Raji (cell line): ENCODE data around the gene UROS.

ENCODE experiments used
- POLR2A ChIP-seq: IDR thresholded peaks from 2 replicates; pipeline ENCODE4 v1.6.1; 2011; ENCODE audit warnings: low read depth, low read length, control low read depth; ENCODE audit not compliant: insufficient read depth

UROS gene

DNA sequence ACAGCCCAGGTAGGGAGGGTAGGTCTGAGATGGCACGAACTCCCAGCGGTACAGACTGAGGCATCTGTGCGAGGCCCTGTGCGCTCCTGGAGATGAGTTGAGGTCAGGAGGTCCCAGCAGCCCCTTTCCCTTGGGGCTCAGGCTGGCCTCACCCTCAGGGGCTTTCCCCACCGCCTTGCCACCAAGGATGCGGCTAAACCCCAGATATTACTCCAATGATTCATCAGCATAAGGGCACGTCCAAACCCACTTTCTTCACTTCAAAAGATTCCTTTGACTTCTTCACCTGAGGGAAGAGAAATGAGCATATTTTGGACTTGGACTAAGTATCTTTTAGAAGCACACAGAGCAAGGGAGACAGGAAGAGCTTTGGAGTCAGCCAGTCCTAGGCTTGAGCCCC is 20.3 kb downstream of the UROS start:
- no peak for TF ChIP-seq POLR2A

DNA sequence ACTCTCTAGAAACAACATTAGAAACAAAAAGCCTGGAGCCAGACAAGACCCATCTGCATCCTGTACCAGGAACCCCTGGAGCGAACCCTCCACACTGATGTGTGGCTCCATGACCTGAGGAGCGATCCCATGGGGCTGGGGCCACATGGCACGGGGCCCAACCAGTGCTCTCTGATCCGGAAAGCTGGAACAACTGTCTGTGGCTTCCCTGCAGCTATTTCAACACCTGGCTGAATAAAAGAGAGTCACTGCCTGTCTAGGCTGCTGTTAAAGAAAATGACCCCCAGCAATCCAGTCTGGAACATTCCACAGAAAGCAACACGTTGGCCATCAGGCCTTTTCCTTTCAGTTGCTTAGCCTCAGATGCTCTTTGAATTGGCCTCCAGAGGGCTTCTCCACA is 20.9 kb downstream of the UROS start:
- TF ChIP-seq POLR2A = no peak

DNA sequence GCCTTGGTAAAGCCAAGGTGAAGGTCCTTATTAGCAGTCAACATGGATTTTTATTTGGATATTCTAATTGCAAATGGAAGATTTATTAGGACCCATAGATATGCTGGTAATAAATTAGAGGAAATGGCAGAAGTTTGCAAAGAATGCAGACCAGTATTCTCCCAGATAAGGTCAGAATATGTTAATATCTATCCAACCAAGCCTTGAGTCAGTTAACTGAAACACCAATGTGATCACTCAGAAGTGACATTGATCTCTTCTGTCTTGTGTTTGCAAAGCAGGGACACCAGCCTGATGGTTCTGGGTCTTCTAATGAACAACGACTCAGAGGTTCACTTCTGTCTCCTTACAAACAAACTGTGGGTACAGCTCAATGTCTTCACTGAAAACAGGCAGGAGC is 21.5 kb downstream of the UROS start:
- TF ChIP-seq POLR2A = no peak

DNA sequence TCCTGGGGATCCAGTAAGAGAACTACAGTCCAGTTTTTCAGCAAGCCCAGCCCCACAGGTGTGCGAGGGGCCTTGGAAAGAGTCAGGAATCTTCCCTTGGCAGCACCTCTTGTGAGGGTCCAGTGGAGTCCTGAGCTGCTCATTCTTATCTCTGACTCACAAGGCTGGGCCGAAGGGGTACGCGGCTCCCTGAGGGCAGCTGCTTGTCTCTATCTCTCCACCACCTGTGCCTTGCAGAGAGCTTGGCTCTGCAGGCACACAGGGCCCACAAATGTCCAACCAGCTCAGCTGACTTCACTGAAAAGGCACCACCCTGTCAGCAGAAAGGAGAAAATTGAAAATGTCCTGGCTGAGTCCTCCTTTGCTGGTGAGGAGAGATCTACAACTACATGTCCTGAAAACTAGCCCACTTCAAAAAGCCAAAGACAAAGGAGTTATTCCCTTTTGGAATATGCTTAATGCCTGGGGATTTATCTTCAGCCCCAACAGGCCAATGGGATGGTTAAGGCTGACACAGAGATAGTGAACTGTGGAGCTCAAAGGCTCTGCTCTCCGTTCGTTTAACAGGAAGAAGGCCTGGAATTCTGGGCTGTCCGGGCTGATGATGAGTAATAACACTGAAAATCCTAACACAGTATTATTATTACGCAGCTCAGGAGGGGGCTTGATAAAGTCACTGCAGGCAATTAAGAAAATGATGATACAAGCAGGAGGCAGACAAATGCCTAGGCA is 23.4 kb downstream of the UROS start:
- TF ChIP-seq POLR2A = no peak

DNA sequence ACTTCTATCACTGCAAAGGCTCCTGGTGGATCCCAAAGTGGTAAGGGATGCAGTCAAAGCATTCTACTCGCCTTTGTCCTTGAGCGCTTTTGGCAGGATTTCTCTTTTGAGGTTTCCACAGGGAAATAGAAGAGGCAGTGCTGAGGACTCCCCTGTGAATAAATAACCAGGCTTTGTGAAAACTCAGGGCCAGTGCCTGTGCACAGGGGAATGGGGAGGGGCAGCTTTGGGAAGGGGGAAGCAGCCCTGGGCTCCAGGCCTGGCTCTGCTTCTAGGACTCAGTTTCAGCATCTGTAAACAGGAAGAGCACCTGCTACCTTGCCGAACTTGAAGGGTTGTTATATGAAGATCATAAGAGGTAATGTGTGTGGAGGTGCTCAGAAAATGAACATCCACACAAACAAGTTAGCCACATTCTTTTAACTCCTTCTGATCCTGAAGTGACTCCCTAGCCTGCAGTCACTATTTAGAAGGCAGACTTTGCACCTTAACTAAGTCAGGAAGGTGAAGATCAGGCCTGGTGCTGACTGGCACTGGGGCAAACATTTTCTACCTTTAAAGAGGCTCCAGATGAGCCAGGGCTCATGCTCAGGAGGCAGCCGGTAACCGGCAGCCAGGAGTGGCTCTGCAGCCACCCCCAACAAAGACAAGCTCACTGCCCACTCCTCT is 24.9 kb downstream of the UROS start:
- TF ChIP-seq POLR2A = no peak

DNA sequence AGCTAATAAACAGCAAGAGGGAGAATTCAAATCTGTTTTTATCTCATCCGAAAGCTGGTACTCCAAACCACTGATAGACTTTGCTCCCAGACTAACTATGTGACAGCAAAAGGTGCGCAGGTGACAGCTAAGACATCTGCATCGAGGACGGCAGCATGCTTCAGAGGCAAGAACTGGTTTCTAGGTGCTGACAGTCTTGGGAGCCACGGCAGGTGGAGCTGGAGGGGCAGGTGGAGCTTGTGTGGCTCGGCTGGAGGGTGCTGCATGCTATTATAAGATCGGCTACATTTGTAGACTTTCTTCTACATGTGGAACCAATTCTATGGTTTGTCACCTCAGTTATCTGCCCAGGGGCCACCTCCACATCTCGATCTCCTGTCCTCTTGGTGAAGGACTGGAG is 25.6 kb downstream of the UROS start:
- no peak for TF ChIP-seq POLR2A

DNA sequence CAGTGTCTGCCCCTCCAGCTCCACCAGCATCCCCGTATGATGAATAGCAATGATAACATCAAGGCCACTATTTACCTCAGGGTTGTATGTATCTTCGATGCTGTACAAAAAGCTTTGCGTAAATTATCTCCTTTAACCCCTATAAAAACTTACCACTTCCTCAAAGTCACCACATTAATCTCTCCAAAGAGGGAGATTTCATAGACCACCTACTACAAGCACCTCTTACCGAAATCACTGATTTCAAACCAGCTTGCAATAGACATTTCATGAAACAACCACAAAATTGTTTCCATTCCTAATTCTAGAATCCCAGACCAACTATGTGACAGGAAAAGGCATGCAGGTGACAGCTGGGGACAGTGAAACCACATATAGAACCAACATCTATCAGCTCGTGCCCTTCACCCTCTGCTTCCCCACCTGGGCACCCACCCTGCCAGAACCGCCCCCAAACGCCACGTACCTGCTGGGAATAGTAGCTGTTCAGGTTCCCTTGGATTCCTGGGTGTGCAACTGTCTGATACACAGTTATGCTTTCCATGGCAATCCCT is 27.3 kb downstream of the UROS start:
- TF ChIP-seq POLR2A = no peak

DNA sequence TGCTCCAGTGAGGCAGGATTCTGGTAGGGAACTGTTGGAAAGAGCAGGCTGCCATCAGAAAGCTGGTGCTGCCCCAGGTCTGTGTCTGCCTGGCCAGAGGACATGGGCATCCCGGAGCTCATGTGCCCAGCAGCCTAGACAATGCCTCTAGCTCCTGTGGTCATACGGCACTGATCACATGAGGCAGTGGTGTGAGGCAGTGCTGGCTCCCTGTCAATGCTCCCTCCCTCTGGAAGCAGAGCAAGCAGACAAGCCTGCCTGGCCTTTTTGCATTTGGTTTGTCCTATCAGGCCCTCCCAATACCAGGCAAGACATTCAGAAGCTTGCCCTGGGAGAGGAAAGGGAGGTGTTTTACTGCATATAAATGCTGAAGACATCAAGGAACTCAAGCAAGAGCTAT is 27.9 kb downstream of the UROS start:
- no peak for TF ChIP-seq POLR2A

DNA sequence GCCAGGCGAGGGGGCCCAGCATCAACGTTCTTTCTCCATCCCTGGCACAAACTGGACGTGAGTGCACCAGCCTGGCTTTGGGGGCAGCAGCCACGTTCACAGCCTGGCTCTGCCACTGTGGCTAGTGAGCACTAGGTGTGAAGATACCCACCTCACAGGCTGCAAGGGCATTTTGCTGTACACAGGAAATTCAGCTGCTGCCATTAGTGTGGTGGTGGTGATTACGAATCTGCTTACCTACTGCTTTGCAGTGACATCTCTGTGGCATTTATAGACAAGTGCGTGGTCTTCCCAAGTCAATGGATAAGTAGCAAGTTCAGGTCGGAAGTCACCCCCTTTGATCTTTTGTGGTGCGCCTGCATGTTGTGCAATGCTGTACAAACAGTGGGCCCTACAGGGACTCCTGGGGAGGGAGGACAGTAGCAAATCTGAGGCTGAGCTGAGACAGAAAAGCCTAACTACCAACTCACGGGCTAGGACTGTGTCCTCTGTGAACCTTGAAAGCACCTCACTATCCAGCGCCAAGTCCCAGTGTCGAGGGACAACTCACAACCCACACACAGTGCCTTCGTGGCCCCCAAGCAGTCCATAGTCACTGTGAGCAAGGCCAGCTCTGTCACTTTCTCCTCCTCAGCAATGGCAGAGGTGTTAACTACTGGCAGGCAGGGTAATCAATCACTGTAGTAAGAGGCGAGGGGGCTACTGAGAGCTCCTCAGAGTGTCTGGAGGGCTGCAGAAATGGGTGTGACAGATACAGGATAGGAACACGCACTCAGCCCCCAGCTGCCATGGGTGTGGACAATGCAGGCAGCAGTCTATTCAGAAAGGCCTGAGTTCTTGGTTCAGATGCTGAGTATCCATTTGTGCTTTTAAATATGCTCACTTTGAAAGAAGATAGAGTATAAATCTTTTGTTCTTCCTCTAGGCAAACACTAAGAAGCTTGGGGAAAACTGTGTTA is 30.4 kb downstream of the UROS start:
- TF ChIP-seq POLR2A = no peak

DNA sequence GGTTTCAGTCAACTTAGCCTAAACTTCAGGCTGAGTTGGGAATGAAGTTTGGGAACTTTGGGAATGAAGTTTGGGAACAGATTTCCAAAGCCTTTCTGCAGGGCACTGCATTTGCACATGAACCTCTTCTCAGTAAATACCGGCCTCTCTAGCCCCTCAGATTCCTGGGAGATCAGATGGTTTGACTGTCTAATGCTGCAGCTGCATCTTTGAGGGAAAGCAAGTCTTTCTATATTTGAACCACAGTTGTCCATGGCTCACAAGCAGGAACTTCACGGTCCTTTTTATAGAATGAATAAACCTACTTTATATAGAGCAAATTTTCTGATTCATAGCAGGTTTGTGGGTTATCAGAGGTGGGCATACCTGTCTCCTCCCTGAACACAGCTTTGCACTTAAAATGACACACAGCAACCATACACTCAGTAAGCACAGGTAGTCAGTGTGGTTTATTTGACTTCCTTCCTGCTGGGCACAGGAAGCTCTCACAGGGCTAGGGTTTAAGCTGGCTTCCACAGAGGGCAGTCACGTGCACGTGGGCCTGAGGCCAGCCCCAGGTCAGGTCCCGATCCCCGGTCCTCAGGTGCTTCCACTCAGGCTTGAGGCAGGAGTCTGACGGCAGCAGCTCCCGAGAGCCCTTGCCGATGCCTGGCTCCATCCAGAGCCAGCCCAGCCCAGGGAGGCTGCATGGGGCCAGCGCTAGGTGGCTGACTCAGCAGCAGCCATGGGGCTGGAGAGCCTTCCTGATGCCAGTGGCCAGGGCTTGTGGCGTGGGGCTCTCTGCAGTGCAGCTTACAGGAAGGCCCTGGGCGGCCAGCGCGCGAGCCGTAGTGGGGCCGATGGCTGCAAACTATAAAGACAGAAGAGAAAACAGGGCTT is 34.7 kb downstream of the UROS start:
- no peak for TF ChIP-seq POLR2A

DNA sequence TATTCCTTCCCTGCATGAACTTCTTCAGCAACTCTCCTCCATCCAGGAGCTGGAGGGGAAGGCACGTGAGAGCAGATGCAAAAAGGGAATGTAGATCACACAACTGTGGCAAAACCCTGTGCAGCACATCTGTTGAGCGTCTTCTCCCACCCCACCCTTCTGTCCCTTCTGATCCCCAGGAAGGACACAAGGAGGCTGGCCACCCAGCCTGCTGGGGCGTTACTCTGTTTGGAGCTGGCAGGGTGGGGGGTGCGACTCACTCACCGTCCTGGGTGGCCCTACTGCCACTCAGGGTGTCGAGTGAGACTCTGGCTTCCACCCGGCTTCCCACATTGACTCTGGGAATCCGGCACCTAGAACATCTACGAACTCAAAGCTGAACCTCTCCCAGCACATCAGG is 37.3 kb downstream of the UROS start:
- TF ChIP-seq POLR2A = no peak

DNA sequence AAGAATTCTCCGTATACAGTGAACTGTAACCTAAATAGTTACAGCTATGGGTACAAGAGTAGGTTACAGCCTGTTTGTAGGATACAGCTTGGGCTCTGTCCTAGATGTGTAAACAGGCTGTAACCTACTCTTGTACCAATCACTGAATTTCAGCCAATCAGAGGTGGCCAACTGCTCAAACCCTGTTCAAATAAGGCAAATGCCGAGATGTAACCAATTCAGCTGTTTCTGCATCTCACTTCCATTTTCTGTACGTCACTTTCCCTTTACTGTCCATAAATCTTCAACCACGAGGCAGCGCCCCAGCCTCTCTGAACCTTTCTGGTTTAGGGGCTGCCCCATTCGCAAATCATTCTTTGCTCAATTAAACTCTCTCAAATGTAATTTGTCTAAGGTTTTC is 39.1 kb downstream of the UROS start:
- TF ChIP-seq POLR2A = no peak

DNA sequence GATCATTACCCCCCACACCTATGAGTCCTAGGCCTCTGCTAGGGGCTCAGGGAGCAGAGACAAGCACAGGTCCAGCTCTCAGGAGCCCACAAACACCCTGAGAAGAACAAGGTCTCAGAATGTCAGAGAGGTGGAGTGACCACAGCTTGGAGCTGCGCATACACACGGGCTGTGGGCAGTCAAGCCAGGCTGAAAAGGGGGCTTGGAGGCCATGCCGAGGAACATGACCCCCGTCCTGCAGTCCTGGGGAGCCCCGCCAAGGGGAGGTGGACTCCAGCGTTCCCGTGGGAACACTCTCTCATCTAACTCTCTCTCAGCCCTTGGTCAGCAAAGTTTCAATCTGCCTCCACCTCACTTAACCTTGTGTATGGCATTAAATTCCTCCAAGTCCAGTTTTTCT is 39.6 kb downstream of the UROS start:
- no peak for TF ChIP-seq POLR2A

DNA sequence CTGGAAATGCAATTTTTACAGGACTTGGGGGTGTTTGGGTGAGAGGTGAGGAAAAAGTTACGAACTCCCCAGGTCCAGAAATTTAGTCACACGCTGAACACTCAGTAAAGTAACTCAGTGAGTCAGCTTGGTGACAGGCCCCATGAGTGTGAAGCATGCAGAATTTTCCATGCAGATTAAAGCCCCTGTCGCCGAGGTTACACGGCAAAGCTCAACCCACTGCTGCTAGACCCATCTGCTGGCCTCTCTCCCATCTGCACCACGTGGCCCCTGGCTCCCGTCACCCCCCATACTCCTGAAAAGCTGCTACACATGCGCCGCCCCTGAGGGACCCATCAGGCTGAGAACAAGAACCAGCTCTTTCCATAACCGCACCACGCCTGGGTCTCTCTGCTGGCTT is 40.4 kb downstream of the UROS start:
- TF ChIP-seq POLR2A = no peak
